ENCODE data around the gene SSB.
A peak's percentile ranks its signal among the peaks of the same experiment; 100 is the strongest.
"Not testable (repeated sequence)": the region's sequence is repeated elsewhere in the genome, so short reads cannot be mapped to it uniquely, and the experiment has no call there.

SSB gene

DNA sequence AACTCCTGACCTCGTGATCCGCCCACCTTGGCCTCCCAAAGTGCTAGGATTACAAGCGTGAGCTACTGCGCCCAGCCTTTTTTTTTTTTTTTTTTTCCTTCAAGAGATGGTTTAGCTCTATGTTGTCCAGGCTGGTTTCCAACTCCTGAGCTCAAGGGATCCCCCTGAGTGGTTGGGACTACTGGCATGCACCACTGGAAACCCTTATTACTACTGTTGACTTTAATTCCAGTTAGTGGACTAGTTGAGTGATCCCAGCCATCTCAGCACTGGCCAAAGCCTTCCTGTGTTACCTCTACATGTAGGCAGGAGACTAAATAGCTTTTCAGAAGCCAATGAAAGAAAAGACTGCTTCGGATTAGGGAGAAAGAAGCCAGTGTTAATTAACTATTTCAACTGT is 8.1 kb upstream of the SSB start:
- Histone ChIP-seq H3K36me3 (ENCODE audit: control insufficient read depth, low read depth, low read length) (no peaks in the 10 kb centered on the region), H3K9ac (ENCODE audit: low read length) (no peak overlapping the region), H3K27ac (ENCODE audit: low read length) (no peak overlapping the region), H3K4me1 (ENCODE audit: control insufficient read depth, low read depth, low read length) (peaks cover 8% of the 10 kb centered on the region), H3K27me3 (ENCODE audit: control insufficient read depth, insufficient read depth, low read length) (no peaks in the 10 kb centered on the region), H3K4me3 (ENCODE audit: low read length) (no peak overlapping the region), H3K9me3 (ENCODE audit: control insufficient read depth, low read depth, low read length) (no peaks in the 10 kb centered on the region)

DNA sequence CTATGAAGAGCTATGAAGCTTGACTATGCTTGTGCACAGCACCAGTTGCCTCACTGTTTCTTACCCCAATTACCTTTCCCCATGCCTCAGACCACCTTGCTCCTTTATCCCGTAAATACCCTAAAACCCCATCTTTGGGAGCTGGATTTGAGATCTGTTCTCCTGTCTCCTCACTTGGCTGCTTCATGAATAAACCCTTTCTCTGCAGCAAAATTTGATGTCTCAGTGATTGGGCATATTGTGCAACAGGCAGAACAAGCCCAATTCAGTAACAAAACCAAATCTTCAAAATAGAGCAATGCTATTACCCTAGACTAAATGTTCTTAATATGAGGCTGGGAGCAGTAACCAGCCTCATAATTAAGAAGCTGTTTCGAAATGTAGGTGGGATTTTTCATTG is 3.5 kb upstream of the SSB start:
- no peaks in the 10 kb centered on the region for H3K9me3 ChIP-seq (ENCODE audit: control insufficient read depth, low read depth, low read length)
- peaks cover 9% of the 10 kb centered on the region for H3K4me1 ChIP-seq (ENCODE audit: control insufficient read depth, low read depth, low read length)
- H3K36me3 ChIP-seq (ENCODE audit: control insufficient read depth, low read depth, low read length) = no peaks in the 10 kb centered on the region
- H3K27me3 ChIP-seq (ENCODE audit: control insufficient read depth, insufficient read depth, low read length) = no peaks in the 10 kb centered on the region
- H3K27ac ChIP-seq (ENCODE audit: low read length) = no peak overlapping the region
- no peak overlapping the region for H3K9ac ChIP-seq (ENCODE audit: low read length)
- no peak overlapping the region for H3K4me3 ChIP-seq (ENCODE audit: low read length)

DNA sequence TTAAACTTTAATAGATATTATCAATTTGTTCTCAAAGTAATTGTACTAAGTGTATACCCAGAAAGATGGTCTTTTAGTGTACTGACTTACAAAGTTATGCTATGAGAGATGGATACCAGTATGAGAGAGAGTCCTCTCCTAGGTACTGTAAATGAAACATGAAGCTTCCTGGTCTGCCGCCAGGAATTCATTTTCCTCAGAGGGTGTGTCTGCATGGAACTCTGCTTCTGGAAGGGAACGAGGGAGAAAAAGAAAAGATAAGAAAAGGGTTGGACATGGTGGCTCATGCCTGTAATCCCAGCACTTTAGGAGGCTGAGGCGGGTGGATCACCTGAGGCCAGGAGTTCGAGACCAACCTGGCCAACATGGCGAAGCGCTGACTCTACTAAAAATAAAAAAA is 2.2 kb upstream of the SSB start:
- Histone ChIP-seq H3K36me3 (ENCODE audit: control insufficient read depth, low read depth, low read length) (peaks cover 8% of the 10 kb centered on the region), H3K9ac (ENCODE audit: low read length) (no peak overlapping the region), H3K27ac (ENCODE audit: low read length) (no peak overlapping the region), H3K4me1 (ENCODE audit: control insufficient read depth, low read depth, low read length) (peaks cover 9% of the 10 kb centered on the region), H3K27me3 (ENCODE audit: control insufficient read depth, insufficient read depth, low read length) (no peaks in the 10 kb centered on the region), H3K9me3 (ENCODE audit: control insufficient read depth, low read depth, low read length) (no peaks in the 10 kb centered on the region), H3K4me3 (ENCODE audit: low read length) (no peak overlapping the region)

DNA sequence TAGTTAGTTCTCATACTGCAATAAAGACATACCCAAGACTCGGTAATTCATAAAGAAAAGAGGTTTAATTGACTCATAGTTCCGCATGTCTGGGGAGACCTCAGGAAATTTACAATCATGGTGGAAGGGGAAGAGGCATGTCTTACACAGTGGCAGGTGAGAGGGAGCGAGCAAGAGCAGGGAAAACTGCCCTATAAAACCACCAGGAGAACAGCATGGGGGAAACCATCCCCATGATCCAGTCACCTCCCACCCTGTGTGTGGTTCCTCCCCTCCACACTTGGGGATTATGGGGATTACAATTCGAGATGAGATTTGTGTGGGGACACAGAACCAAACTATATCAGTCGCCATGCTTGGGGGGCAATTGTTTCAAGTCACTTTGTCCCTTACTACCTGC is 1.1 kb upstream of the SSB start:
- peaks cover 9% of the 10 kb centered on the region for H3K4me1 ChIP-seq (ENCODE audit: control insufficient read depth, low read depth, low read length)
- H3K36me3 ChIP-seq (ENCODE audit: control insufficient read depth, low read depth, low read length) = peaks cover 19% of the 10 kb centered on the region
- no peaks in the 10 kb centered on the region for H3K27me3 ChIP-seq (ENCODE audit: control insufficient read depth, insufficient read depth, low read length)
- no peak overlapping the region for H3K4me3 ChIP-seq (ENCODE audit: low read length)
- H3K9me3 ChIP-seq (ENCODE audit: control insufficient read depth, low read depth, low read length) = no peaks in the 10 kb centered on the region
- no peak overlapping the region for H3K9ac ChIP-seq (ENCODE audit: low read length)
- no peak overlapping the region for H3K27ac ChIP-seq (ENCODE audit: low read length)

DNA sequence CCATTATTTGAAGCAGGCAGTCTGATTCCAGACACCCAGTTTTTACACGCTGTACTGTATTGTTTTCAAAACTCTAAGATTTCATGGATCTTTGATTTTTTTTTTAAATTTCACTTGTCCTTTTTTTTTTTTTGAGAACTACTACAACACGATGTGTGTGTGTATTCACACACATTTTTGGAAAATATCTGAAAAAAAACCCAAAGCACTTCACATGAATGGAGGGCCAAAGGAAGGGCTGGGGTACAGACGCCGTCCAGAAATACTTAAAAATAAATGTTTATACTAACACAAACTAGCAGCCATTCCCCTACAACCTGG is 314 bp upstream of the SSB start:
- Histone ChIP-seq H3K27ac (ENCODE audit: low read length) (no peak overlapping the region), H3K4me1 (ENCODE audit: control insufficient read depth, low read depth, low read length) (peaks cover 9% of the 10 kb centered on the region), H3K9me3 (ENCODE audit: control insufficient read depth, low read depth, low read length) (no peaks in the 10 kb centered on the region), H3K36me3 (ENCODE audit: control insufficient read depth, low read depth, low read length) (peaks cover 20% of the 10 kb centered on the region), H3K9ac (ENCODE audit: low read length) (peak overlapping the region; percentile 95), H3K4me3 (ENCODE audit: low read length) (peak overlapping the region; percentile 98), H3K27me3 (ENCODE audit: control insufficient read depth, insufficient read depth, low read length) (no peaks in the 10 kb centered on the region)

DNA sequence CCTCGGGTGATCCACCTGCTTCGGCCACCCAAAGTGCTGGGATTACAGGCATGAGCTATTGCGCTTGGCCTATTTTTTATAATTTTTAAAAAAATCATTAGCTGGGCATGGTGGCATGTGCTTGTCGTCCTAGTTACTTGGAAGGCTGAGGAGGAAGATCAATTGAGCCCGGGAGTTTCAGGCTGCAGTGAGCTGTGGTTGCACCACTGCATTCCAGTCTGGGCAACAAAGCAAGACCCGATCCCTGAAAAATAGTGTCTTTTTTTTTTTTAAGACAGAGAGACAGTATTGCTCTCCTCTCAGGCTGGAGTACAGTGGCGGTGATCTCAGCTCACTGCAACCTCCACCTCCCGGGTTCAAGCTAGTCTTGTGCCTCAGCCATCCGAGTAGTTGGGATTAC is 4.8 kb downstream of the SSB start:
- H3K9me3 ChIP-seq (ENCODE audit: control insufficient read depth, low read depth, low read length) = no peaks in the 10 kb centered on the region
- peaks cover 54% of the 10 kb centered on the region for H3K36me3 ChIP-seq (ENCODE audit: control insufficient read depth, low read depth, low read length)
- H3K4me3 ChIP-seq (ENCODE audit: low read length) = no peak overlapping the region
- H3K27ac ChIP-seq (ENCODE audit: low read length) = no peak overlapping the region
- H3K4me1 ChIP-seq (ENCODE audit: control insufficient read depth, low read depth, low read length) = peaks cover under 1% of the 10 kb centered on the region
- H3K27me3 ChIP-seq (ENCODE audit: control insufficient read depth, insufficient read depth, low read length) = no peaks in the 10 kb centered on the region
- H3K9ac ChIP-seq (ENCODE audit: low read length) = no peak overlapping the region

DNA sequence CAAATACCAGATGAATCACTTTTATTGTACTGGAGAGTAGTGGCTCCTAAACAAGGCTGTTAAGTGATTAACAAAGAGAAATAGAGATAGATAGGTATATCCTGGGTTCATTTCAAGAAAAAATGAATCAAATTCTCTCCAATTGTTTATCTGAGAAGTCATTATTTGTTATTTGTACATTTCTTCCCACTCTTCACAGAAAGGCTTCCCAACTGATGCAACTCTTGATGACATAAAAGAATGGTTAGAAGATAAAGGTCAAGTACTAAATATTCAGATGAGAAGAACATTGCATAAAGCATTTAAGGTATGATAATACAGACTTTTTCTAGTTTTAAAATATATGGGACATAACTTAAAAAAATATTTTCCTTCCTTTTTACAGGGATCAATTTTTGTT is 7.9 kb downstream of the SSB start:
- Histone ChIP-seq H3K27ac (ENCODE audit: low read length) (no peak overlapping the region), H3K9me3 (ENCODE audit: control insufficient read depth, low read depth, low read length) (no peaks in the 10 kb centered on the region), H3K4me3 (ENCODE audit: low read length) (no peak overlapping the region), H3K4me1 (ENCODE audit: control insufficient read depth, low read depth, low read length) (no peaks in the 10 kb centered on the region), H3K9ac (ENCODE audit: low read length) (no peak overlapping the region), H3K27me3 (ENCODE audit: control insufficient read depth, insufficient read depth, low read length) (no peaks in the 10 kb centered on the region), H3K36me3 (ENCODE audit: control insufficient read depth, low read depth, low read length) (peaks cover 74% of the 10 kb centered on the region)

DNA sequence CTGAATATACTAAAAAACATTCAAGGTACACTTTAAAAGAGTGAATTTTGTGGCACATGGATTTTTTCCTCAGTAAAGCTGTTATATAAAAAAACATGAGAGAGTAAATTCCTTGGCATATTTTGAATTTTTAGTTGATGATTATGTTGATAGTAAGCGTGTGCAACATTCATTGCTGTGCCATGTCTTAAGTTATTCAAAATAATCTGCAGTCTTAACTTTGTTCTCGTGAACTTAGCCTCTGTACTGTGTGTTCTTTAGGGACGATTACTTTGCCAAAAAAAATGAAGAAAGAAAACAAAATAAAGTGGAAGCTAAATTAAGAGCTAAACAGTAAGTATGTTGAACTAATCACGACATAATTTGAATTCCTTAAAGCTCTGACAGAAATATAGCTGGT is 9.6 kb downstream of the SSB start:
- Histone ChIP-seq H3K4me3 (ENCODE audit: low read length) (no peak overlapping the region), H3K27ac (ENCODE audit: low read length) (no peak overlapping the region), H3K9ac (ENCODE audit: low read length) (no peak overlapping the region), H3K4me1 (ENCODE audit: control insufficient read depth, low read depth, low read length) (no peaks in the 10 kb centered on the region), H3K36me3 (ENCODE audit: control insufficient read depth, low read depth, low read length) (peaks cover 77% of the 10 kb centered on the region), H3K9me3 (ENCODE audit: control insufficient read depth, low read depth, low read length) (no peaks in the 10 kb centered on the region), H3K27me3 (ENCODE audit: control insufficient read depth, insufficient read depth, low read length) (no peaks in the 10 kb centered on the region)

DNA sequence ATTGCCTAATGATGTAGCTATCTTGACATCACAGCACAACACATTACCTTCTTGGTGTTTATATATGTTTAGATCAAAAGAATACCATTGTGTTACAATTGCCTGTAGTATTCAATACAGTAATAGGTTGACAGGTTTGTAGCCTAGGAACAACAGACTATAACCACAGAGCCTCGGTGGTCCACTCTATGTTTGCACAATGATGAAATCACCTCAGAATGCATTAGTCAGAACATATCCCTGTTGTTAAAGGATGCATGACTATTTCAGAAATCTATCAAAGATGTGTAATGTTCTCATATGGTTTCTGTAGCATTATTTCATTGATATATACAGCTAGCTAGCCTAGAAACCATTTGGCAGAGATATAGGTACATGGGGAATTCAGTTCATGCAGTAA is 17.2 kb downstream of the SSB start:
- no peak overlapping the region for H3K4me3 ChIP-seq (ENCODE audit: low read length)
- no peaks in the 10 kb centered on the region for H3K4me1 ChIP-seq (ENCODE audit: control insufficient read depth, low read depth, low read length)
- no peak overlapping the region for H3K9ac ChIP-seq (ENCODE audit: low read length)
- peaks cover 62% of the 10 kb centered on the region for H3K36me3 ChIP-seq (ENCODE audit: control insufficient read depth, low read depth, low read length)
- H3K27me3 ChIP-seq (ENCODE audit: control insufficient read depth, insufficient read depth, low read length) = no peaks in the 10 kb centered on the region
- H3K27ac ChIP-seq (ENCODE audit: low read length) = no peak overlapping the region
- H3K9me3 ChIP-seq (ENCODE audit: control insufficient read depth, low read depth, low read length) = no peaks in the 10 kb centered on the region

DNA sequence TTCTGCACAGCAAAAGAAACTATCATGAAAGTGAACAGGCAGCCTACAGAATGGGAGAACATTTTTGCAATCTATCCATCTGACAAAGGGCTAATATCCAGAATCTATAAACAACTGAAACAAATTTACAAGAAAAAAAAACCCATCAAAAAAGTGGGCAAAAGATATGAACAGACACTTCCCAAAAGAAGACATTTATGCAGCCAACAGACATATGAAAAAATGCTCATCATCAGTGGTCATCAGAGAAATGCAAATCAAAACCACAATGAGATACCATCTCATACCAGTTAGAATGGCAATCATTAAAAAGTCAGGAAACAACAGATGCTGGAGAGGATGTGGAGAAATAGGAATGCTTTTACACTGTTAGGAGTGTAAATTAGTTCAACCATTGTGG is 18.3 kb downstream of the SSB start:
- not testable (repeated sequence) for H3K27ac ChIP-seq (ENCODE audit: low read length); H3K27me3 ChIP-seq (ENCODE audit: control insufficient read depth, insufficient read depth, low read length); H3K9me3 ChIP-seq (ENCODE audit: control insufficient read depth, low read depth, low read length); H3K4me1 ChIP-seq (ENCODE audit: control insufficient read depth, low read depth, low read length); H3K9ac ChIP-seq (ENCODE audit: low read length); H3K4me3 ChIP-seq (ENCODE audit: low read length)
- H3K36me3 ChIP-seq (ENCODE audit: control insufficient read depth, low read depth, low read length) = peaks cover 57% of the 10 kb centered on the region

DNA sequence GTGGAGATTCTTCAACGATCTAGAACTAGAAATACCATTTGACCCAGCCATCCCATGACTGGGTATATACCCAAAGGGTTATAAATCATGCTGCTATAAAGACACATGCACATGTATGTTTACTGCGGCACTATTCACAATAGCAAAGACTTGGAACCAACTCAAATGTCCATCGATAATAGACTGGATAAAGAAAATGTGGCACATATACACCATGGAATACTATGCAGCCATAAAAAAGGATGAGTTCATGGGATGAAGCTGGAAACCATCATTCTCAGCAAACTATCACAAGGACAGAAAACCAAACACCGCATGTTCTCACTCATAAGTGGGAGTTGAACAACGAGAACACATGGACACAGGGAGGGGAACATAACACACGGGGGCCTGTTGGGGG is 18.7 kb downstream of the SSB start:
- H3K4me3 ChIP-seq (ENCODE audit: low read length) = not testable (repeated sequence)

DNA sequence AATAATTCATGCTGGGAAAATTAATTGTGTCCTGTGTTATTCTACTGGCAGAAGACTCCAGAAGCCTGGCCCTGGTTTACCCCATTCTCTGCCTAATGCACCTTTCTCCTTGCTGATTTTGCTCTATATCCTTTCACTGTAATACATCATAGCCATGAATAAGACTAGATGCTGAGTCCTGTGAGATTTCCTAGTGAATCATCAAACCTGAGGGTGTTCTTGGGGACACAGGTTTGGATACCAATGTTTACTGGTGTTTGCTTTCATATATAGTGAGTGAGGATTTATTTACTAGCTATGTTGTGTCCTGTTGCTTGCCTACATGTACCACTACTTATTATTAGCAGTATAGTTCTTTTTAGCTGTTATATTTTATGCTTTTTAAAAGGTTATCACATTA is 19.6 kb downstream of the SSB start:
- no peak overlapping the region for H3K27ac ChIP-seq (ENCODE audit: low read length)
- no peaks in the 10 kb centered on the region for H3K4me1 ChIP-seq (ENCODE audit: control insufficient read depth, low read depth, low read length)
- H3K4me3 ChIP-seq (ENCODE audit: low read length) = no peak overlapping the region
- no peaks in the 10 kb centered on the region for H3K27me3 ChIP-seq (ENCODE audit: control insufficient read depth, insufficient read depth, low read length)
- H3K9me3 ChIP-seq (ENCODE audit: control insufficient read depth, low read depth, low read length) = no peaks in the 10 kb centered on the region
- peaks cover 45% of the 10 kb centered on the region for H3K36me3 ChIP-seq (ENCODE audit: control insufficient read depth, low read depth, low read length)
- no peak overlapping the region for H3K9ac ChIP-seq (ENCODE audit: low read length)

More for the DNA sequence above, 18.7 kb downstream of the SSB start:
- H3K4me1 ChIP-seq (ENCODE audit: control insufficient read depth, low read depth, low read length); H3K9me3 ChIP-seq (ENCODE audit: control insufficient read depth, low read depth, low read length); H3K27ac ChIP-seq (ENCODE audit: low read length); H3K27me3 ChIP-seq (ENCODE audit: control insufficient read depth, insufficient read depth, low read length); H3K9ac ChIP-seq (ENCODE audit: low read length): not testable (repeated sequence)
- peaks cover 53% of the 10 kb centered on the region for H3K36me3 ChIP-seq (ENCODE audit: control insufficient read depth, low read depth, low read length)

DNA sequence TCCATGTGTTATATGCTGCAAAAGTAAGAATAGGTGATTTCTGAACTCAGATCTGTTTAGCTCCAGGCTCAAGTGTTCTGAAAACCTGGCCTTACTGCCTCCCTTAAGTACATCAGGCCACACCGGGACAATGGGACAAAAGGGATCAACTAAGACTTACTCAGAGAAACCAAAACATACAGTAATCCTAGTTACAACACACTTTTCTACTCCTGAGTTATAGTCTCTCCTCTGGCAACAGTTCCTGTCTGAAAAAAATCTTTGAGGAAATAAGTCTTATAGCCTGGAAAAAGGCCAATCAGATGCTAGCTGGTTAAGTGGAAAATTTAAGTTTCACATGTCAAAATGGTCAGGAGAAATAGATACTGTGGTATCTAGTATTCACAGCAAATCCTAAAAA is 20.4 kb downstream of the SSB start:
- Histone ChIP-seq H3K9ac (ENCODE audit: low read length) (no peak overlapping the region), H3K4me3 (ENCODE audit: low read length) (no peak overlapping the region), H3K9me3 (ENCODE audit: control insufficient read depth, low read depth, low read length) (no peaks in the 10 kb centered on the region), H3K4me1 (ENCODE audit: control insufficient read depth, low read depth, low read length) (no peaks in the 10 kb centered on the region), H3K36me3 (ENCODE audit: control insufficient read depth, low read depth, low read length) (peaks cover 36% of the 10 kb centered on the region), H3K27me3 (ENCODE audit: control insufficient read depth, insufficient read depth, low read length) (no peaks in the 10 kb centered on the region), H3K27ac (ENCODE audit: low read length) (no peak overlapping the region)

Measured in iPS-18a (cell line).